Germinal center (tissue), 1 donor: ENCODE measurements around the gene SELENOM.

Experiments
- DNase-seq: peaks from one replicate; pipeline ENCODE4 v3.0.0; 2012; ENCODE audit warnings: mixed read lengths, low spot score

Gene SELENOM

GRCh38 chr22:31107178-31107893 is at the start of gene SELENOM:
Gene SELENOM (minus strand): TSS chr22:31107568. CDS start chr22:31107505, 63 bp downstream.
- peak; percentile 93 for DNase-seq

GRCh38 chr22:31155422-31155821 is 48.1 kb upstream of the SELENOM start:
- DNase-seq = no peak

GRCh38 chr22:31154975-31155374 is 47.6 kb upstream of the SELENOM start:
- no peak for DNase-seq

- DNase-seq = no peak
Observed at GRCh38 chr22:31153357-31153756, 46.0 kb upstream of the SELENOM start.

GRCh38 chr22:31151872-31152271 is 44.5 kb upstream of the SELENOM start:
- no peak for DNase-seq

- DNase-seq = no peak
Observed at GRCh38 chr22:31150615-31151014, 43.2 kb upstream of the SELENOM start.

- peak; percentile 69 for DNase-seq
Observed at GRCh38 chr22:31148953-31149627, 41.7 kb upstream of the SELENOM start.

- DNase-seq = no peak
Observed at GRCh38 chr22:31148488-31148887, 41.1 kb upstream of the SELENOM start.

GRCh38 chr22:31144223-31144622 is 36.9 kb upstream of the SELENOM start:
- no peak for DNase-seq

- no peak for DNase-seq
Observed at GRCh38 chr22:31143537-31143936, 36.2 kb upstream of the SELENOM start.

- no peak for DNase-seq
Observed at GRCh38 chr22:31143038-31143437, 35.7 kb upstream of the SELENOM start.

GRCh38 chr22:31142285-31142684 is 34.9 kb upstream of the SELENOM start:
- no peak for DNase-seq

GRCh38 chr22:31141551-31141950 is 34.2 kb upstream of the SELENOM start:
- no peak for DNase-seq

GRCh38 chr22:31140746-31141145 is 33.4 kb upstream of the SELENOM start:
- DNase-seq = no peak

GRCh38 chr22:31139866-31140716 is 32.7 kb upstream of the SELENOM start, which contains the start of gene PLA2G3:
Gene PLA2G3 (minus strand): TSS chr22:31140508. CDS start chr22:31140354, 154 bp downstream.
- DNase-seq = no peak

- DNase-seq = no peak
Observed at GRCh38 chr22:31139066-31139465, 31.7 kb upstream of the SELENOM start.

GRCh38 chr22:31138126-31138525 is 30.8 kb upstream of the SELENOM start:
- no peak for DNase-seq

GRCh38 chr22:31137721-31138120 is 30.4 kb upstream of the SELENOM start:
- DNase-seq = no peak

GRCh38 chr22:31136711-31137110 is 29.3 kb upstream of the SELENOM start:
- no peak for DNase-seq

GRCh38 chr22:31136155-31136554 is 28.8 kb upstream of the SELENOM start:
- no peak for DNase-seq

GRCh38 chr22:31135706-31136105 is 28.3 kb upstream of the SELENOM start:
- DNase-seq = no peak

GRCh38 chr22:31134688-31135087 is 27.3 kb upstream of the SELENOM start:
- no peak for DNase-seq

- no peak for DNase-seq
Observed at GRCh38 chr22:31133911-31134310, 26.5 kb upstream of the SELENOM start.
